ENCODE data around the gene HNRNPK. TPM values are rescaled to one million over a fixed set of nuclear protein-coding genes. Genes with fewer than 3 reads are reported as not detected.

HNRNPK gene
- total RNA-seq, 2 donors from 2014 or later: 451 to 491 TPM

- no peak for DNase-seq
- Histone ChIP-seq H3K9me3 (no peaks in the 10 kb centered on the region), H3K27me3 (no peaks in the 10 kb centered on the region), H3K4me1 (no peaks in the 10 kb centered on the region), H3K27ac (no peak overlapping the region), H3K4me3 (no peak overlapping the region), H3K9ac (ENCODE audit: low read depth in 2 of 2, low read length in 2 of 2) (no peak overlapping the region), H3K36me3 (no peaks in the 10 kb centered on the region)
- TF ChIP-seq, protein P1, sequence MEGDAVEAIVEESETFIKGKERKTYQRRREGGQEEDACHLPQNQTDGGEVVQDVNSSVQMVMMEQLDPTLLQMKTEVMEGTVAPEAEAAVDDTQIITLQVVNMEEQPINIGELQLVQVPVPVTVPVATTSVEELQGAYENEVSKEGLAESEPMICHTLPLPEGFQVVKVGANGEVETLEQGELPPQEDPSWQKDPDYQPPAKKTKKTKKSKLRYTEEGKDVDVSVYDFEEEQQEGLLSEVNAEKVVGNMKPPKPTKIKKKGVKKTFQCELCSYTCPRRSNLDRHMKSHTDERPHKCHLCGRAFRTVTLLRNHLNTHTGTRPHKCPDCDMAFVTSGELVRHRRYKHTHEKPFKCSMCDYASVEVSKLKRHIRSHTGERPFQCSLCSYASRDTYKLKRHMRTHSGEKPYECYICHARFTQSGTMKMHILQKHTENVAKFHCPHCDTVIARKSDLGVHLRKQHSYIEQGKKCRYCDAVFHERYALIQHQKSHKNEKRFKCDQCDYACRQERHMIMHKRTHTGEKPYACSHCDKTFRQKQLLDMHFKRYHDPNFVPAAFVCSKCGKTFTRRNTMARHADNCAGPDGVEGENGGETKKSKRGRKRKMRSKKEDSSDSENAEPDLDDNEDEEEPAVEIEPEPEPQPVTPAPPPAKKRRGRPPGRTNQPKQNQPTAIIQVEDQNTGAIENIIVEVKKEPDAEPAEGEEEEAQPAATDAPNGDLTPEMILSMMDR (IDR thresholded peaks at IDR 0.05): no peak
- intact Hi-C loops (cut with DNase I): no loop called here
Measured at GRCh38 chr9:84002344-84002743, 22.3 kb upstream of the HNRNPK start.

- no peak overlapping the region for H3K27ac ChIP-seq
- H3K9me3 ChIP-seq: no peaks in the 10 kb centered on the region
- intact Hi-C loops (cut with DNase I): no loop called here
- H3K27me3 ChIP-seq: no peaks in the 10 kb centered on the region
- DNase-seq: no peak
- H3K9ac ChIP-seq (ENCODE audit: low read depth in 2 of 2, low read length in 2 of 2): no peak overlapping the region
- TF ChIP-seq, protein P1 (IDR thresholded peaks at IDR 0.05): no peak
- H3K36me3 ChIP-seq: no peaks in the 10 kb centered on the region
- no peak overlapping the region for H3K4me3 ChIP-seq
- H3K4me1 ChIP-seq: no peaks in the 10 kb centered on the region
Measured at GRCh38 chr9:84001621-84002020, 21.6 kb upstream of the HNRNPK start.

DNA sequence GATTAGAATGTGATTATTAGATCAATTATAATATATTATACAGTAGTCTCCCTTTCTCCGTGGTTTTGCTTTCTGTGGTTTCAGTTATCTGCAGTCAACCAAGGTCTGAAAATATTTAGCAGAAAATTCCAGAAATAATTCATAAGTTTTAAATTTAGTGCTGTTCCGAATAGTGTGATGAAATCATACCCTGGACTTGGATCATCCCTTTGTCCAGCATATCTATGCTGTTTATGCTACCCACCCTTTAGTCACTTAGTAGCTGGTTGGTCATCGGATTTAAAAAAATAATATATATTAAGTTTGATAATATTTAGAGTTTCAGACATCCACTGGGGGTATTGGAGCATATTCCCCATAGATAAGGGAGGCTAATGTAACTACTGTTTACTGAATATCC, 20.2 kb upstream of the HNRNPK start:
- Histone ChIP-seq H3K36me3 (no peaks in the 10 kb centered on the region), H3K4me3 (no peak overlapping the region), H3K9ac (ENCODE audit: low read depth in 2 of 2, low read length in 2 of 2) (no peak overlapping the region), H3K27ac (no peak overlapping the region), H3K27me3 (no peaks in the 10 kb centered on the region), H3K9me3 (no peaks in the 10 kb centered on the region), H3K4me1 (no peaks in the 10 kb centered on the region)
- TF ChIP-seq, protein P1 (IDR thresholded peaks at IDR 0.05): no peak
- no peak for DNase-seq
- intact Hi-C loops (cut with DNase I): no loop called here

DNA sequence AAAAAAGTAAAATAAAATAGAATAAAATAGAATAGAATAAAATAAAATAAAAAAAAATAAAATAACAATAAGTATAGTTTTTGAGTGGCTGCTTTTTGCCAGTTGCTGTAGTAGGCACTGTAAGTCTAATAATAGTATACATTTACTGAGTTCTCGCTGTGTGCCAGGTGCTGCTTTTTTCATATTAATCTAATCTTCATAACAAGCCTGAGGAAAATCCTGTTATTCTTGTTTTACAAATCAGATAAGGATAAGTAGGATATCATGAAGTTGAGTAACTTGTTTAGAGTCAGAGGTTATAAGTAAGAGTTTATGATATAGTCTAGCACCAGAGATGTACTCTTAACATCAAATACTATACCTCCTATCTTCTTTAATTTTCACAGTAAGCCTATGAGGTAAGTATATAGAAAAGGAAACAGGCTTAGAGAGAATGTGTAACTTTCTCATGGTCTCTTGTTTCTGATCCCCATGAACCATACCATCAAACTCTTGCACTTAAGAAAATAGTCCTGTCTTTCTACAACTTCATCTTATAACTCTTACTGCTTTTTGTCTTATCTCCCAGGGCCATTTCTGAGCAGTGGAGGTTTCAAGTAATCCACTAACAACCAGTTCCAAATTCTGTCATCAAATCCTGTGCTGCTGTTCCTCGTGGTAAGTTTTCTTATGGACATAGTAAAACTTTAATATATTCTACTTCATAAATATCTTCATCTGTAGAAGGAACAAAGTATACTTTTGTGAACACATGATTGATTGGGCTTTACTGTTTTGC, 19.3 kb upstream of the HNRNPK start:
- no peaks in the 10 kb centered on the region for H3K27me3 ChIP-seq
- DNase-seq: no peak
- H3K4me1 ChIP-seq: no peaks in the 10 kb centered on the region
- no peaks in the 10 kb centered on the region for H3K9me3 ChIP-seq
- intact Hi-C loops (cut with DNase I): no loop called here
- H3K36me3 ChIP-seq: no peaks in the 10 kb centered on the region
- no peak overlapping the region for H3K4me3 ChIP-seq
- TF ChIP-seq, protein P1 (IDR thresholded peaks at IDR 0.05): no peak
- no peak overlapping the region for H3K9ac ChIP-seq (ENCODE audit: low read depth in 2 of 2, low read length in 2 of 2)
- no peak overlapping the region for H3K27ac ChIP-seq

DNA sequence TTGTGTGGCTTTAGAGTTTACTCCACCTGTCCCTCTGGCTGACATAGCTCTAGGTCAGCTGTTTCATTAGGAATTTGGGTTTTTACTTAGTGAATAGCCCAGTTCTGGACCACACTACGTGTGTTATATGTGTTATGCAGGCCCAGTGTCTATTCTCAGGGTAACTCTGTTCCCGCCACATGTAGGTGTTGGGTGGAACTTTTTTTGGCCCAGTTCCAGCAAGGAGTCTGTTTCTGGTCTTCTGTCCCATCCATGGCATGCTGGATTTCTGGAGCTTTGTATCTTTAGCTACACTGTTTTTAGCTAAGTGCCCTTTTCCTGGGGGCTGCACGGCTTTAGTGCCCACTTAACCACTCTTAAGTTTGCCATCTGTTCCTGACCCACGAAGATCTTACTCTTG, 16.1 kb upstream of the HNRNPK start:
- no peaks in the 10 kb centered on the region for H3K36me3 ChIP-seq
- no peaks in the 10 kb centered on the region for H3K4me1 ChIP-seq
- H3K27me3 ChIP-seq: no peaks in the 10 kb centered on the region
- H3K27ac ChIP-seq: no peak overlapping the region
- TF ChIP-seq, protein P1 (IDR thresholded peaks at IDR 0.05): no peak
- intact Hi-C loops (cut with DNase I): no loop called here
- no peak overlapping the region for H3K9ac ChIP-seq (ENCODE audit: low read depth in 2 of 2, low read length in 2 of 2)
- no peaks in the 10 kb centered on the region for H3K9me3 ChIP-seq
- H3K4me3 ChIP-seq: no peak overlapping the region
- no peak for DNase-seq

All from colonic mucosa (tissue), 4 donors.